Tibial nerve (tissue), 4 donors: Measurements from ENCODE around the gene JCHAIN.

ENCODE experiments used
- EP300 ChIP-seq, 2 donors: sonication (generic); formaldehyde crosslinking; IDR thresholded peaks; one replicate each; pipeline ENCODE4 v1.6.1; 2017; ENCODE audit warnings: antibody characterized with exemption in 2 of 2, mild to moderate bottlenecking in 1 of 2
- POLR2A ChIP-seq, 2 donors: fragments of 450-650 bp; IDR thresholded peaks; one replicate each; pipeline ENCODE4 v1.6.1; 2017; ENCODE audit warnings: antibody characterized with exemption in 2 of 2, mild to moderate bottlenecking in 2 of 2, moderate library complexity in 2 of 2
- TF ChIP-seq, protein P1 (sequence below), 5 experiments: fragments of 200-600 bp in 3 of 5; fragments of 450-650 bp in 2 of 5; sonication (generic) in 3 of 5; IDR thresholded peaks; one replicate each; pipeline ENCODE4 v1.5.1; 2016 to 2019; ENCODE audit warnings: antibody characterized with exemption in 5 of 5, mild to moderate bottlenecking in 3 of 5, moderate library complexity in 2 of 5

DNA sequence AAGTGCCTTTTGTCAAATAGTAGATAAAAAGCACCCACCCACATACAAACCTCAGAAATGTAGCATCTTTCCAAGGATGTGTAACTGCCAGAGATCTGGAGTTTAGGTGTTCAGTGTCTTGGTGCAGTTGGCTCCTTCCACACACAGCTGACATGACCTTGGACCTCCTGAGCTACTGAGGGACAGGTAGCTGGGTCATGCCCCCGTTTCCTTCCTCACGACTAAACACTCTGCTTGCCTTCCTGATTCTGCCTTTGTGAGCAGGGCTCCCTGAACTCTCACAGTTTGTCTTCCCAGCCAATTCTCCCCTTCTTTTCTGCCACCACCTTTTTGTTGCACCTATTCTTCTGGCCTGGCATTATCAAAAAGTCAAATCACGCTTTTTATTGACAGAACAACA, 45.3 kb upstream of the JCHAIN start:
- TF ChIP-seq, protein P1, sequence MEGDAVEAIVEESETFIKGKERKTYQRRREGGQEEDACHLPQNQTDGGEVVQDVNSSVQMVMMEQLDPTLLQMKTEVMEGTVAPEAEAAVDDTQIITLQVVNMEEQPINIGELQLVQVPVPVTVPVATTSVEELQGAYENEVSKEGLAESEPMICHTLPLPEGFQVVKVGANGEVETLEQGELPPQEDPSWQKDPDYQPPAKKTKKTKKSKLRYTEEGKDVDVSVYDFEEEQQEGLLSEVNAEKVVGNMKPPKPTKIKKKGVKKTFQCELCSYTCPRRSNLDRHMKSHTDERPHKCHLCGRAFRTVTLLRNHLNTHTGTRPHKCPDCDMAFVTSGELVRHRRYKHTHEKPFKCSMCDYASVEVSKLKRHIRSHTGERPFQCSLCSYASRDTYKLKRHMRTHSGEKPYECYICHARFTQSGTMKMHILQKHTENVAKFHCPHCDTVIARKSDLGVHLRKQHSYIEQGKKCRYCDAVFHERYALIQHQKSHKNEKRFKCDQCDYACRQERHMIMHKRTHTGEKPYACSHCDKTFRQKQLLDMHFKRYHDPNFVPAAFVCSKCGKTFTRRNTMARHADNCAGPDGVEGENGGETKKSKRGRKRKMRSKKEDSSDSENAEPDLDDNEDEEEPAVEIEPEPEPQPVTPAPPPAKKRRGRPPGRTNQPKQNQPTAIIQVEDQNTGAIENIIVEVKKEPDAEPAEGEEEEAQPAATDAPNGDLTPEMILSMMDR (IDR thresholded peaks at IDR 0.05), result no peak
- TF ChIP-seq POLR2A (IDR thresholded peaks at IDR 0.05), result no peak
- no peak for TF ChIP-seq EP300 (IDR thresholded peaks at IDR 0.05)
